GM12801 (cell line): Measurements from ENCODE around the gene CTNND2.

Experiments used
- TF ChIP-seq, protein P1 (sequence below): IDR thresholded peaks from one replicate; pipeline ENCODE4 v1.5.1; 2011; ENCODE audit warnings: control low read depth; ENCODE audit not compliant: insufficient read length; ENCODE audit errors: extremely low read depth

CTNND2 gene

DNA sequence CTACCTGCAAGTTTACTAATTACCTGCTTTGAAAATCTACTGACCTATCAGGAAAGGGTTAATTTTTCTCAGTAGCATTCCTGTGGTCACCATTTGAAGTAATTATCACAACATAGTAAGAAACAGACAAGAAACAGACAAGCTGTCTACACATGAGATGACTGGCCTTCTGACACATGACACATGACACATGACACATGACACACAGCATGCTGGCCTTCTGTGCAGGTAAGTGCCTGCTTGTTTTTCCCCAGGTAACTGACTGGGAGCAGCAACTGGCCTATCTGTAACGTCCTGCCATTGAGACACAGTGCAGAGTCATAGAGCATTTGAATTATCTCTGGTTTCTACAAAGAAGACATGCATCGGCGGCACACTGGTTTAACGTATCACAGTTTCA lies 222.4 kb downstream of the CTNND2 start:
- TF ChIP-seq, protein P1, sequence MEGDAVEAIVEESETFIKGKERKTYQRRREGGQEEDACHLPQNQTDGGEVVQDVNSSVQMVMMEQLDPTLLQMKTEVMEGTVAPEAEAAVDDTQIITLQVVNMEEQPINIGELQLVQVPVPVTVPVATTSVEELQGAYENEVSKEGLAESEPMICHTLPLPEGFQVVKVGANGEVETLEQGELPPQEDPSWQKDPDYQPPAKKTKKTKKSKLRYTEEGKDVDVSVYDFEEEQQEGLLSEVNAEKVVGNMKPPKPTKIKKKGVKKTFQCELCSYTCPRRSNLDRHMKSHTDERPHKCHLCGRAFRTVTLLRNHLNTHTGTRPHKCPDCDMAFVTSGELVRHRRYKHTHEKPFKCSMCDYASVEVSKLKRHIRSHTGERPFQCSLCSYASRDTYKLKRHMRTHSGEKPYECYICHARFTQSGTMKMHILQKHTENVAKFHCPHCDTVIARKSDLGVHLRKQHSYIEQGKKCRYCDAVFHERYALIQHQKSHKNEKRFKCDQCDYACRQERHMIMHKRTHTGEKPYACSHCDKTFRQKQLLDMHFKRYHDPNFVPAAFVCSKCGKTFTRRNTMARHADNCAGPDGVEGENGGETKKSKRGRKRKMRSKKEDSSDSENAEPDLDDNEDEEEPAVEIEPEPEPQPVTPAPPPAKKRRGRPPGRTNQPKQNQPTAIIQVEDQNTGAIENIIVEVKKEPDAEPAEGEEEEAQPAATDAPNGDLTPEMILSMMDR = no peak

DNA sequence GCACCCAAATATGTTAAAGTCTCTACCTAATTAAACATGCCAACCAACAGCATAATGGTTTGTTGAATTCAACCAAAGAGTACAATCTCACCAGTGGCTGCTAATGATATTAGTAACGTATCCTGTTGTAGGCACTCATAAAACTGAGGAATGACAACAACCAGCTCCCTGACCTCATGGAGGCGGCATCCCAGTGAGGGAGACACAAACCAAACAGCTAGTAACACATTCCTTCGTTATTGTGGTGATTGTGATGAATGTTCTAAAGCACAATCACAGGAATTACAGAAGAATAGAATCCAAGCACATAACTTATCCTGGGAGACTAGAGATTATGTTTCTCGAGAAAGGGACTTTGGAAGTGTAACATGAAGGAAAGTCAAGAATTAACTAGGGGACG lies 224.6 kb downstream of the CTNND2 start:
- TF ChIP-seq, protein P1 = no peak

DNA sequence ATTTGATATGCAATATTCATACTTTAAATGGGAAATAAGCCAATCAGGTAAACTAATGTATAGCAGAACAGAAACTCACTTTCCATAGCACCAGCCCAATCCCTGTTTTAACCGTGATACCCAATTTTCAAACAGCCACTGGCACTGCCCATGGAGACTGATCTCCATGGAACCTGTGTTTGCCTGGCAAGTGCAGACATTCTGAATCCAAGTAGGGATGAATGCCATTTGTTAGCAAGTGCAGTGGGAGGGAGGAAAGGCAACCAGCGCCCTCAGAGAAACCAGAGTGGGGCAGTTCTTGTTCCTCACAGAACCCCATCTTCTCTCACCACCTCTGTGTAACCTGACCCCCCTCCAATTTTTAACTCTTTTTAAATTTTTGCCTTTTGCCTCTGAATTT lies 229.1 kb downstream of the CTNND2 start:
- TF ChIP-seq, protein P1 = no peak

DNA sequence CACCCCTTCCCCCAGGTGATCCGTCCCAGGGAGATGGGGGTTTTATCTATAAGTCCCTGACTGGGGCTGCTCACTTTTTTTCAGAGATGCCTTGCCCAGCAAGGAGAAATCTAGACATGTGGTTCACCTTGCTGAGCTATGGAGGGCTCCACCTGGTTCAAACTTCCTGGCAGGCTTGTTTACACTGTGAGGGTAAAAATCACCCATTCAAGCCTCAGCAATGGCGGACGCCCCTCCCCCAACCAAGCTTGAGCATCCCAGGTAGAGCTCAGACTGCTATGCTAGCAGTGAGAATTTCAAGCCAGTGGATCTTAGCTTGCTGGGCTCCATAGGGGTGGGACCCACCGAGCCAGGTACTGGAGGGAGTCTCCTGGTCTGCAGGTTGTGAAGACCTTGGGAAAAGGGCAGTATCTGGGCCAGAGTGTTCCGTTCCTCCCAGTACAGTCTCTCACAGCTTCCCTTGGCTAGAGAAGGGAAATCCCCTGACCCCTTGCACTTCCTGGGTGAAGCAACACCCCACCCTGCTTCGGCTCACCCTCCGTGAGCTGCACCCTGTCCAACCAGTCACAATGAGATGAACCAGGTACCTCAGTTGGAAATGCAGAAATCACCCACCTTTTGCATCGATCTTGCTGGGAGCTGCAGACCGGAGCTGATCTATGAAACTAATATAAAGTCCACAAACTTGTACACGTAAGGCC lies 231.7 kb downstream of the CTNND2 start:
- TF ChIP-seq, protein P1 = no peak

DNA sequence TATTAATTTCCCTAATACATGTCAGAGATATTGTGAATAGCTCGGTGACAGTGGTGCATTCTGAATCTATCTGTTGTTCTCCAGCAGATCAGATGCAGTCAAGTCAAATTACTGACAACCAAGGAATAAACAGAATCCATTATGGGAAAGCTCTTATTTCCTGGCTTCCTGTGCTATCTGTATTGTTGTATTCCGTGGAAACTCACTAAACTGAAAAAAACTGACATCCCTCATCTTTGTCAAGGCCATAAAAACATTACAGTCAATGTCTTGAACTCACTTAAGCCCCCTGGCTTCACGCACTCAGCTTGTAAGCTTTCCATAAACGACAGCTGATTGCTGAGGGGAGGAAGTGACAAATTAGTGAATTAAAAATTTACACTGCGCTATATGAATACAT lies 245.9 kb downstream of the CTNND2 start:
- TF ChIP-seq, protein P1 = no peak

DNA sequence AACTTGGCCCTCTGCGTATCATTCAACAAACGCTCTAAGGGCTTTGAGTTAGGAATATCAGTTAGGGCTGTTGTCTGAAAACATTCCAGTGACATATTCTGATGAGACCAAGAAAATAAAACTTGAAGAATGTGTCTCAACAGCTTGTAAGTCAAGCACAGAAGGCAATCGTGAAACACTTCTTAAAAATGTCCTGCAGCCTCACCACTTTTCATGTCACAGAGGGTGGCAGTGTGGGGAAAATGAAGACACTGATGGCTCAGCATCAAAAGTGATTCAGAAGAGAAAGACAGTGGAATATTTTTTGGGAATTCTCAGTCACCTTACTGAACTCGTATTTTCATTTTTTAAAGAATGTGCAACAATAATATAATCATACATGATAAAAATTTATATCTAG lies 247.3 kb downstream of the CTNND2 start:
- TF ChIP-seq, protein P1 = no peak

DNA sequence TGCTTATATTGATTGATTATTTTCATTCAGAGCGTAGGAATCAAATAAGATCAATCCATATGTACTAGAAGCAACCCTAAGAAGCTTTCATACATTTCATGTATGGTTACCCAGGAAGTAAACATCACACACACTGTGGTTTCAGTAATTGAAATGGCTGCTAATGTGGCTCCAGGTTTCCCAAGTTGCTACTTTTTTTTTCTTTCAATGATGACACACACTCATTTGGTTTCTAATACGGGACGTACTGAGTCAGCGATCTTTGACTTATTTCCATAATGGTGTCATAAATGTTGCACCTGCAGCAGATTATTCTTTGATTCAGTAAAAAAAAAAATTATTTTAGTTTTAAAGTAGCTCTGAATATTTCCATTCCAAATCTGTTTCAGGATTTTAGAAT lies 248.6 kb downstream of the CTNND2 start:
- TF ChIP-seq, protein P1 = no peak

DNA sequence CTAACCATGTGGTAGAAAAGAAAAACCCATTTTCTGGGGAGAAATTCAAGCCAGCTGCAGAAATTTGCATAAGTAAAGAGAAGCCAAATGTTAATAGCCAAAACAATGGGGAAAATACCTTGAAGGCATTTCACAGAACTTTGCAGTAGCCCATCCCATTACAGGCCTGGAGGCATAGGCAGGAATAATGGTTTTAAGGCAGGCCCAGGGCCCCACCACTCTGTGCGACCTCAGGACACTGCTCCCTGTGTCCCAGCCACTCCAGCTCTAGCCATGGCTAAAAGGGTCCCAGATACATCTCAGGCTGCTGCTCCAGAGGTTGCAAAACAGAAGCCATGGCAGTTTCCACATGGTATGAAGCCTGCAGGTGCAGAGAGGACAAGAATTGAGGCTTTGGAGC lies 253.3 kb downstream of the CTNND2 start:
- TF ChIP-seq, protein P1 = no peak
